SKM-1 (cell line): ENCODE measurements around the gene RBM12.

ENCODE experiments used
- DNase-seq: peaks from one replicate; lab custom pipeline; 2025; ENCODE audit not compliant: unreplicated experiment; lab: John Stamatoyannopoulos, UW

The RBM12 gene

DNA sequence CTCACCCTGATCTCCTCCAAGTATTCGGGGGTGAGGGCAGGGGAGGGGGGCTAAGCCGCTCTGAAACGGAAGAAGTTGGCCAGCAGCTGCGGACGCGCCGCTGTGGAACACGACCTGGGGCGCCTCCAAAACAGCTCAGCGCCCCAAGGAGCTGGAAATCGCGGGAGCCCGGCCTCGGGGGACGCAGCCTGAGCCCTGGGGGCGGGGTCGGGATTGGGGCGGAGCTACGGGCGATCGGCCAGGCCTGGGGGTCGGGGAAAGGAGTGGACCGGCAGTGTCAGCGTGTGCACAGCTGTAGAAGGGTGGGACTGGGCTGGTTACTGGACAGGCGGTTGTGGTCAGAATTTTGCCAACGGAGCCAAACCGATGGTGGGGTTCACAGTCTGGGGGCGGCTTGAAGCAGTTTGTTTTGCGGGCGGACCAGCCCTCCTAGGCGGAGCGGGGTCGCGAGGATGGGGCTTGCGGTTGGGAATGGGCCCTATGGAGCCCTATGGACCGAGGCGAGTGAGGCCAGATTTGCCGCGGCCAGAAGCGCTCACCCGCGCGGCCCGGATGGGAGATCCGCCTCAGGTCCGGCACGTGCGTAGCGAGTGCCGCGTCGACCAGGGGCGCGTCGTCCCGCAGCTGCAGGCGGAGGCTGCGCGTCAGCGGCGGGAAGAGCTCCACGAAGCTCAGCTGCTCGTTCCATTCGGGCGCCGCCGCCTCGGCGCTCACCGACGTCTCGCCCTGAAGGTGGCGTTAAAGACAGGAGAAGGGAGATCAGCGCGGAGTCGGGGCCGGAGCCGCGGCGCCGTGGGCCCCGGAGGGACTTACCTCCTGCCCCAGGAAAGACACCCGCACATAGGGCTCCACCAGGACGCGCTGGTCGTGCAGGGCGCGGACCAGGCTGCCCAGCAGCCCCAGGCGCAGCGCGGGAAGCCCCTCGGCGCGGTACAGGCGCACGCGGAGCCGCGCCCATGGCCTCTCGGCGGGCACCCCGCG lies 63.4 kb downstream of the RBM12 start:
- peak; percentile 23 for DNase-seq

DNA sequence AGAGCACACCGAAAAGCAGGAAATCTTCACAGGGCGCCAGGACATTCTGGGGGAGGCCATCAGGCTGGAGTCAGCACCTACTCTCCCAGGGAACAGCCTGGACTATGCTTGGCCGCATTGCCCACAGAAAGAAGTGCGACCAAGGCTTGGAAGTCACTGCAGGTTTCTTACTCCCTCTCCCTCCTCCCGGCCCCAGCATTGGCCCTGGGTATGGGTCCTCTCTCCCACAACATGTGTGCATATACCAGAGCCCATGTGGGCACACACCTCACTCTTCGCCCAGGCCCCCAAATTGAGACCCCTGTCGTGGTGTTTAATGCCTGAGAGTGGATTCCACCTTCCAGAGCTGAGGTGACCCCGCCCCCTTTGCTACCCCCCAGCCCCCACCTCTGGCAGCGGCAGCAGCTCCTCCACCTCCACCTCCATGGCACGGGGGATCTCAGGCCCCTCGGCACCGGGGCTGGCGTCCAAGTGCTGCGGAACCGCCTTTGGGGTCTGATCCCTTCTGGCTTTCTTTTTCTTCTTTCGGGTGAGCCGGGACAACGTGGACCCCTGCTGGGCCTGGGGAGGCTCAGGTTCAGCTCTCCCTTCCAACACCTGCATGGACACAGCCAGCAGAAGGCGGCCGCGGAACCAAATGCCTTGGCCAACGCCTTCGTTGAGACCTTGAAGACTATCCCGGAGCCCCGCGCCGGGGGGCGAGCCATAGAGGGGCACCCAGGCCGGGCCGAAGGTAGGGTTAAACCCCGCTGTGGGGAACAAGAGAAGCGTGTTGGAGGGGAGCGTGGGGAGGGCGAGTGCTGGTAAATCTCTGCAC lies 64.3 kb downstream of the RBM12 start:
- DNase-seq = no peak

DNA sequence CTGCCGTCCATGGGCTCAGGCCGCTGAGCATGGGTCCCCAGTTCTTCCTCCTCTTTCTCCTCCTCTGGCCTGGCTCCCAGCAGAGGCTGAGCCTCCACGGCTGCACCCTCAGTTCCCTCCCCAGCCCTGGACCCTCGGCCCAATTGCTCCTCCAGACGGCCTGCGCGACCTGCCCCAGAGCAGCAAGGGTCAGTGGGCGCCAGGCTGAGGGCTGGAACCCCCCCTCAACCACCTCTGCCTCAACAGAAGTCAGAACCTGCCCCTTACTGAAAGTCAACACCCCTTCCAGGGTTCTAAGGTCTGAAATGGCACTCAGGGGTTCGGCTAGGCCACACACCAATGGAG lies 65.0 kb downstream of the RBM12 start:
- DNase-seq = no peak
